ENCODE results near the gene CSTA. TPM values are rescaled to one million over a fixed set of nuclear protein-coding genes. Genes with fewer than 3 reads are reported as not detected.
A peak's percentile ranks its signal among the peaks of the same experiment; 100 is the strongest.

Gene CSTA
- total and polyA plus RNA-seq, 2 of the 13 experiments (the other 11 are each of a cell fraction or from before 2014, with no cell fraction given): 3.9 to 11.0 TPM

DNA sequence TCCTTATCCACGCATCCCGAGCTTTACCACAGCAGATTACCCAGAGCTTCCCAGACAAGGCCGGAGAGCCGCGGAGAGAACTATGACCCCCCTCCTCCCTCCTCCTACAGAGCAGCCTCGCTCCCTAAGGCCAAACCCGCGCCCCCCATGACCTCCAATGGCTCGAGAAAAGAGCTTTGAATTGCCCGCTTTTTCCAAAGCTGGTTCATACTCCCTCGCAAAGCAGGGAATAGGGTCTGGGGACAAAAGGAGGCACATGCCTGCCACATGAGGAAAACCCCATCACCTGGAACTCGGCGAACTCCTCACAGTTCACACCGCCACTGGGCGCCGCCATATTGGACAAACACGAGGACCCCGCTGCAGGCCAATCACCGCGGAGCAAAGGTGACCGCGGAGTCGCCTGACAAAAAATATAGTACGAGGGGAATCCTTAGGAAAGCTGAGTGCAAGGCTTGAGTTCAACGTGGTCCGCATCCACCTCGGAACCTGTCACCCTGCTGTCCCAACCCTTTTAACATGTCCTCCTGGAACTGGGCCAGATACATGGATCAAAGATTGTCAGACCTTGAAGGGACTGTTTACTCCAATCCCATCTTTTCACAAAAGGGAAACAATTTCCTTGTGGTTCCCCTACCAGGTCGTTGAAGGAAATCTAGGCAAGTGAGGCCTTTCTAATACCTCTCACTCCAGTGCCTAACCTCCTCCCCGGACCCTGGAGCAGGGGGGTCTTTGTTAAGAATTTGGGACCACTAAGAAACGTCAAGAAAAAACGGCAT lies 58.0 kb downstream of the CSTA start, which contains the start of gene MIX23 (continued):
- TF ChIP-seq TBP (CRISPR knock-in tag; IDR thresholded peaks at IDR 0.05) (no peak), HDAC1 (CRISPR knock-in tag; IDR thresholded peaks at IDR 0.05) (0 out of 2 replicates have a peak, but pooled peaks have one; percentile 81), ZNF24 (IDR thresholded peaks at IDR 0.05) (no peak), HDAC2 (CRISPR knock-in tag; IDR thresholded peaks at IDR 0.05) (peak; percentile 21; the same call in 1 of the 2 replicates), CEBPG (CRISPR knock-in tag; IDR thresholded peaks at IDR 0.05) (no peak), ELF1 (CRISPR knock-in tag; IDR thresholded peaks at IDR 0.05) (no peak; the same call in 1 of the 2 replicates), HNF1B (CRISPR knock-in tag; IDR thresholded peaks at IDR 0.05) (peak; percentile 93), ZNF660 (CRISPR knock-in tag; IDR thresholded peaks at IDR 0.05; ENCODE audit: borderline replicate concordance, low read depth) (no peak), POLR2A (IDR thresholded peaks at IDR 0.05; ENCODE audit: insufficient read depth in 1 of 2, low read depth in 2 of 2, low read length in 2 of 2) (peak; percentile 76 to 96), SP4 (CRISPR knock-in tag; IDR thresholded peaks at IDR 0.05) (0 out of 2 replicates have a peak, but pooled peaks have one; percentile 35), ZNF180 (CRISPR knock-in tag; IDR thresholded peaks at IDR 0.05; ENCODE audit: borderline replicate concordance, low read depth) (no peak), ZFP1 (CRISPR knock-in tag; IDR thresholded peaks at IDR 0.05) (no peak), HHEX (CRISPR knock-in tag; IDR thresholded peaks at IDR 0.05) (no peak; the same call in 1 of the 2 replicates), ZBTB14 (CRISPR knock-in tag; IDR thresholded peaks at IDR 0.05) (no peak), POLR2G (IDR thresholded peaks at IDR 0.05; ENCODE audit: low read depth, low read length) (peak; percentile 92), GPN1 (CRISPR knock-in tag; IDR thresholded peaks at IDR 0.05; ENCODE audit: borderline replicate concordance) (no peak), HMGXB3 (CRISPR knock-in tag; IDR thresholded peaks at IDR 0.05; ENCODE audit: borderline replicate concordance) (peak; percentile 74; the same call in 1 of the 2 replicates), SALL1 (CRISPR knock-in tag; IDR thresholded peaks at IDR 0.05) (peak; percentile 87), NFYC (CRISPR knock-in tag; IDR thresholded peaks at IDR 0.05) (peak; percentile 84), ZBTB7A (CRISPR knock-in tag; IDR thresholded peaks at IDR 0.05) (peak; percentile 77; the same call in 1 of the 2 replicates)
- TF ChIP-seq, protein P1, sequence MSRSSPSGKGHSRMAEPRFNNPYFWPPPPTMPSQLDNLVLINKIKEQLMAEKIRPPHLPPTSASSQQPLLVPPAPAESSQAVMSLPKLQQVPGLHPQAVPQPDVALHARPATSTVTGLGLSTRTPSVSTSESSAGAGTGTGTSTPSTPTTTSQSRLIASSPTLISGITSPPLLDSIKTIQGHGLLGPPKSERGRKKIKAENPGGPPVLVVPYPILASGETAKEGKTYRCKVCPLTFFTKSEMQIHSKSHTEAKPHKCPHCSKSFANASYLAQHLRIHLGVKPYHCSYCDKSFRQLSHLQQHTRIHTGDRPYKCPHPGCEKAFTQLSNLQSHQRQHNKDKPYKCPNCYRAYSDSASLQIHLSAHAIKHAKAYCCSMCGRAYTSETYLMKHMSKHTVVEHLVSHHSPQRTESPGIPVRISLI (CRISPR knock-in tag; IDR thresholded peaks at IDR 0.05; ENCODE audit: borderline replicate concordance): peak; percentile 55; the same call in 1 of the 2 replicates

All from HepG2 (cell line).